Activated T-helper 1 cell treated with anti-CD3 and anti-CD28 coated beads, Interleukin-12 subunit alpha, Interleukin-12 subunit beta, Interleukin-2, Interleukin-4 antibody, amounts not matched to agents 30 ng/mL and 10 ng/mL and 1 ng/mL, durations not matched to agents 14 hours and 24 hours and 36 hours (primary cell): ENCODE results near the gene YBEY. TPM values are rescaled to one million over a fixed set of nuclear protein-coding genes. Genes with fewer than 3 reads are reported as not detected.
A peak's percentile ranks its signal among the peaks of the same experiment; 100 is the strongest.

Experiments
- DNase-seq: peaks from one replicate; pipeline ENCODE4 v3.0.0; 2021; ENCODE audit warnings: low spot score
- H3K27ac Mint-ChIP-seq: one replicate; pipeline ENCODE4 v1.8.0; 2021; ENCODE audit warnings: mild to moderate bottlenecking, mixed read lengths
- H3K27me3 Mint-ChIP-seq: one replicate; pipeline ENCODE4 v1.8.0; 2022; ENCODE audit warnings: mild to moderate bottlenecking, moderate library complexity, mixed read lengths; ENCODE audit not compliant: insufficient read depth
- H3K36me3 Mint-ChIP-seq: one replicate; pipeline ENCODE4 v1.8.0; 2021; ENCODE audit warnings: low read depth, mixed read lengths
- H3K4me1 Mint-ChIP-seq: one replicate; pipeline ENCODE4 v1.8.0; 2021; ENCODE audit warnings: low read depth, mixed read lengths
- H3K4me3 Mint-ChIP-seq: one replicate; pipeline ENCODE4 v1.8.0; 2021; ENCODE audit warnings: mild to moderate bottlenecking, moderate library complexity, mixed read lengths
- H3K9me3 Mint-ChIP-seq: one replicate; pipeline ENCODE4 v1.8.0; 2021; ENCODE audit warnings: mixed read lengths
- intact Hi-C: fragments of 100-400 bp; cut with micrococcal nuclease; formaldehyde crosslinking; loops from one replicate; pipeline ENCODE4 v1.15.1; 2024
- total RNA-seq: library from RNA; stranded (reverse); gene quantifications from 2 replicates; pipeline ENCODE4 v1.2.3, GENCODE V29; 2022

YBEY gene
- total RNA-seq, 1 donor from 2014 or later = 16.7 TPM

GRCh38 chr21:46316708-46317324 is 30.7 kb downstream of the YBEY start:
- H3K27me3 Mint-ChIP-seq = no peaks in the 10 kb centered on the region
- no peak for DNase-seq
- intact Hi-C loops = no loop called here
- H3K4me3 Mint-ChIP-seq = no peak overlapping the region
- no peaks in the 10 kb centered on the region for H3K9me3 Mint-ChIP-seq
- peaks cover 15% of the 10 kb centered on the region for H3K36me3 Mint-ChIP-seq
- no peak overlapping the region for H3K27ac Mint-ChIP-seq
- H3K4me1 Mint-ChIP-seq = peaks cover 17% of the 10 kb centered on the region

DNA sequence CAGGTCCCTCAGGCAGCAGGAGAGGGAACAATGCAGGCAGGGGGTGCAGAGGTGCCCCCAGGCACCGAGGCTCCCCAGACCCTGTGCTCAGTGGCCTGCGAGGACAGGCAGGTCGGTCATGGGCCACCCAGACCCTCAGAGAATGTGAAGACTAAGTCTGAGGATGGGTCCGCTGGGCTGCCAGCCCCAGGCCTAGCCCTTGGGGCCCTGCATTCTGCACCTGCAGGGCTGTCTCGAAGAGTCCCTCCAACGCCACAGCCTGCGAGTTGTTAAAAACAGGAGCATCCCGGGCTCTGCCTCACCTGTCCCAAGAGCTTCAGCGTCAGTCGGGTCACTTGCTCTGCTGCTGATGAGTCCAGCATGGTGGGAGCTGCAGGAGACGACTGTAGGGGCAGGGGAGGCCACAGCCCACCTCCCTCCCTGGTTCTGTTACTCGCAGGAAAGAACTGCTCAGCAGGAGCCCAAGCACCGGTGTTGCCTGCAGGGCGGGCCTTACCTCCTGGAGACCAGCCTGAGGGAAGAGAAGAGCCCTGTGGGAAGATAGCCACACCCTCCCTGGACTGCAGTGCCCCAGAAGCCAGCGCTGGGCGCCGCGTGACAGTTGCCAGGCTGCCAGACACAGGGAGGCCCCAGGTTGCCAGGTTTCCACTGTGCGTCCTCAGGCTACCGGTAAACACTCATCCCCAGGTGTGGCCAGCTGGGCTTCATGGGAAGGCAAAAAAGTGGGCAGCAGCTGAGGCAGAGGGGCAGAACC is 31.7 kb downstream of the YBEY start:
- H3K4me3 Mint-ChIP-seq = no peak overlapping the region
- no peak overlapping the region for H3K27ac Mint-ChIP-seq

GRCh38 chr21:46318464-46318845 is 32.3 kb downstream of the YBEY start:
- Mint-ChIP-seq H3K36me3 (peaks cover 11% of the 10 kb centered on the region), H3K4me1 (peaks cover 29% of the 10 kb centered on the region), H3K9me3 (no peaks in the 10 kb centered on the region), H3K4me3 (no peak overlapping the region), H3K27ac (no peak overlapping the region), H3K27me3 (no peaks in the 10 kb centered on the region)
- intact Hi-C loops = no loop called here
- no peak for DNase-seq

More for the DNA sequence above, 31.7 kb downstream of the YBEY start:
- H3K36me3 Mint-ChIP-seq = peaks cover 11% of the 10 kb centered on the region
- peaks cover 25% of the 10 kb centered on the region for H3K4me1 Mint-ChIP-seq
- intact Hi-C loops = no loop called here
- no peaks in the 10 kb centered on the region for H3K27me3 Mint-ChIP-seq
- no peaks in the 10 kb centered on the region for H3K9me3 Mint-ChIP-seq
- DNase-seq = no peak

DNA sequence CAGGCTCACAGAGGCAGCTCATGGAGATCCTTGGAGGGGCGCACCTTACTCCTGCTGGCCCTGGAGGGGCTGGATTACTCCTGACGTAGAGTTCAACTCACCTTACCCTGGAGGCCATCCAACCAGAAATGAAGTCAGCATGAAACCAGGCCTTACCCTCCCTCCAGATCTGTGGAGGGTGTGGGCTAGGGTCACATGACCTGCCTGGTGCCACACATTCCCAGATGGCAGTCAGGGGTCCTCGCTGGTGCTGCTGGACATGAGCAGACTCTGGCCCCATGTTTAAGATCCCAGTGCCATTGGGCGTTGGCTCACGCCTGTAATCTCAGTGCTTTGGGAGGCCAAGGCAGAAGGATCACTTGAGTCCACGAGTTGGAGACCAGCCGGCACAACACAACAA is 33.0 kb downstream of the YBEY start:
- no peak overlapping the region for H3K27ac Mint-ChIP-seq
- no peaks in the 10 kb centered on the region for H3K9me3 Mint-ChIP-seq
- no peak for DNase-seq
- H3K4me3 Mint-ChIP-seq = no peak overlapping the region
- H3K36me3 Mint-ChIP-seq = peaks cover 7% of the 10 kb centered on the region
- intact Hi-C loops = no loop called here
- no peaks in the 10 kb centered on the region for H3K27me3 Mint-ChIP-seq
- peaks cover 29% of the 10 kb centered on the region for H3K4me1 Mint-ChIP-seq

DNA sequence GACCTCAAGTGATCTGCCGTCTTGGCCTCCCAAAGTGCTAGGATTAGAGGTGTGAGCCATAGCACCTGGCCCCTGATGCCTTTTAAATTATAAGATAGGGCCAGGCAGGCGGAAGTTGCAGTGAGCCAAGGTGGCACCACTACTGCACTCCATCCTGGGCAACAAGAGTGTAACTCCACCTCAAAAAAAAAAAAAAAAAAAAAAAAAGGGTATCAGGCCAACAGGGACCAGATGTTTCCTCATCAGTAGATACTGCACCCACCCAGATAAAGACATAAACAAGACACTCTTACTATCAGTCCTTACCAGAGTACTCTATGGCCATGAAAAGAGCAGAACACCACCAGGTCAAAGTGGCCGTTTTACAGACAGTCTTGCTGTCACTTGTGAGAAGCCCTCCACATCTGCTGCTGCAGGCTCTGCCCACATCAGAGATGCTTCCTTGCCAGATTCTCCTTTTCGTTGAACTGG is 34.2 kb downstream of the YBEY start:
- no peak for DNase-seq
- Mint-ChIP-seq H3K4me1 (peaks cover 30% of the 10 kb centered on the region), H3K27me3 (no peaks in the 10 kb centered on the region), H3K36me3 (peaks cover 8% of the 10 kb centered on the region), H3K9me3 (no peaks in the 10 kb centered on the region), H3K27ac (peak overlapping the region; percentile 29), H3K4me3 (peak overlapping the region; percentile 41)
- intact Hi-C loops = loop anchor here (10.0 kb wide), 1 partner anchor 346 kb away; no protein-coding TSS in a partner anchor

GRCh38 chr21:46322351-46323226 is 36.4 kb downstream of the YBEY start:
- no peaks in the 10 kb centered on the region for H3K27me3 Mint-ChIP-seq
- peak overlapping the region; percentile 93 for H3K4me3 Mint-ChIP-seq
- H3K4me1 Mint-ChIP-seq = peaks cover 43% of the 10 kb centered on the region
- peak overlapping the region; percentile 95 for H3K27ac Mint-ChIP-seq
- no peaks in the 10 kb centered on the region for H3K9me3 Mint-ChIP-seq
- intact Hi-C loops = loop anchor here (2.0 to 10.0 kb wide), 2 partner anchors 46 to 348 kb away; no protein-coding TSS in a partner anchor
- H3K36me3 Mint-ChIP-seq = peaks cover 19% of the 10 kb centered on the region
- no peak for DNase-seq

- H3K36me3 Mint-ChIP-seq = peaks cover 21% of the 10 kb centered on the region
- intact Hi-C loops = loop anchor here (2.0 to 10.0 kb wide), 2 partner anchors 46 to 348 kb away; no protein-coding TSS in a partner anchor
- no peaks in the 10 kb centered on the region for H3K9me3 Mint-ChIP-seq
- peak overlapping the region; percentile 95 for H3K27ac Mint-ChIP-seq
- DNase-seq = peak; percentile 12
- peak overlapping the region; percentile 93 for H3K4me3 Mint-ChIP-seq
- H3K27me3 Mint-ChIP-seq = no peaks in the 10 kb centered on the region
- H3K4me1 Mint-ChIP-seq = peaks cover 43% of the 10 kb centered on the region
Measured at GRCh38 chr21:46323227-46323709, 37.1 kb downstream of the YBEY start.

- H3K27ac Mint-ChIP-seq = peak within 1 kb of the TSS; percentile 98
- no peaks in the 10 kb centered on the region for H3K9me3 Mint-ChIP-seq
- peak; percentile 99 for DNase-seq
- H3K4me3 Mint-ChIP-seq = peak within 1 kb of the TSS; percentile 93
- intact Hi-C loops = loop anchor here (1.0 to 10.0 kb wide), 8 partner anchors 38 to 349 kb away; partner anchors contain the start of genes DIP2A, LSS, PRMT2 and SPATC1L
- H3K4me1 Mint-ChIP-seq = peaks cover 43% of the 10 kb centered on the region
- peaks cover 21% of the 10 kb centered on the region for H3K36me3 Mint-ChIP-seq
- no peaks in the 10 kb centered on the region for H3K27me3 Mint-ChIP-seq
Measured at GRCh38 chr21:46323710-46324389, 37.7 kb downstream of the YBEY start, which contains the start of the genes C21orf58 and PCNT. Gene C21orf58 (minus strand): TSS chr21:46323870. CDS start chr21:46322738, 1,132 bp downstream. Gene PCNT (plus strand): TSS chr21:46324156. CDS start chr21:46324229, 73 bp downstream.

DNA sequence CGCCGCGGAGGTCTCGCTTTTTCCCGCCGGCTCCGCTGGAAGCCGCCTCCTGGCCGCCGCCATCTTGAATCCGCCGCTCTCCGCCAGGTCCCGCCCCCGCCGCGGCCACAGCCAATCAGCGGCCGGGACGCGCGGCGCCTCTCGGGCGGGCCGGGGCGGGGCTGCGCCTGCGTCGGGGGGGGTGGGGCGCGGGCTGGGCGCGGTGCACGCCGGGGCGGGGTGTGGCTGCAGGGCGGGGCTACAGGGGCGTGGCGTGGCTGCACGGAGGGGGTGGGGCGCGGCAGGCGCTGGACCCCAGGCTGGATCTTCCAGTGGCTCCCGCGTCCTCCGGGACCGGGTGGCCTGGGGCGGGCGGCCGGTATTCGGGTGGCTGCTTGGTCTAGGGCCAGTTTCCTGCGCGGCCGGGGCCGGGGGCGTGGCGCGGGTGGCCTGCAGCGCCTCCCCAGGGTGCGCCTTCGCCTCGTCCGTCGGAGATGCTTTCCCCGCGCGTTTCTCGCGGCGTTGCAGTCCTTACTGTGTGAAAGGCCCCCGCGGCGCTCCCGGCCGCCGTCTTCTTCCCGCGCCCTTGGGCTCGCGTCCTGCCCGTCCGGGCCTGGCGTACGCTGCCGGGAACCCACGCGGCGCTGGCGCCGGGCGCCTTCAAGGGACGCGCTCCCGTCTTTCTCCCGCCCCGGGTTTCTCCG is 38.4 kb downstream of the YBEY start:
- peak; percentile 80 for DNase-seq
- Mint-ChIP-seq H3K9me3 (no peaks in the 10 kb centered on the region), H3K36me3 (peaks cover 23% of the 10 kb centered on the region), H3K27ac (peak overlapping the region; percentile 79), H3K4me3 (peak overlapping the region; percentile 93), H3K27me3 (no peaks in the 10 kb centered on the region), H3K4me1 (peaks cover 43% of the 10 kb centered on the region)
- intact Hi-C loops = loop anchor here (1.0 to 10.0 kb wide), 7 partner anchors 38 to 350 kb away; partner anchors contain the start of genes DIP2A, LSS, PRMT2 and SPATC1L

GRCh38 chr21:46325073-46325912 is 39.2 kb downstream of the YBEY start:
- H3K4me3 Mint-ChIP-seq = peak overlapping the region; percentile 90
- intact Hi-C loops = loop anchor here (10.0 kb wide), 1 partner anchor 350 kb away; no protein-coding TSS in a partner anchor
- peak overlapping the region; percentile 79 for H3K27ac Mint-ChIP-seq
- no peaks in the 10 kb centered on the region for H3K27me3 Mint-ChIP-seq
- peaks cover 41% of the 10 kb centered on the region for H3K4me1 Mint-ChIP-seq
- H3K36me3 Mint-ChIP-seq = peaks cover 23% of the 10 kb centered on the region
- DNase-seq = peak; percentile 27
- H3K9me3 Mint-ChIP-seq = no peaks in the 10 kb centered on the region
